ENCODE results near the gene SLC46A1.

Gene SLC46A1

DNA sequence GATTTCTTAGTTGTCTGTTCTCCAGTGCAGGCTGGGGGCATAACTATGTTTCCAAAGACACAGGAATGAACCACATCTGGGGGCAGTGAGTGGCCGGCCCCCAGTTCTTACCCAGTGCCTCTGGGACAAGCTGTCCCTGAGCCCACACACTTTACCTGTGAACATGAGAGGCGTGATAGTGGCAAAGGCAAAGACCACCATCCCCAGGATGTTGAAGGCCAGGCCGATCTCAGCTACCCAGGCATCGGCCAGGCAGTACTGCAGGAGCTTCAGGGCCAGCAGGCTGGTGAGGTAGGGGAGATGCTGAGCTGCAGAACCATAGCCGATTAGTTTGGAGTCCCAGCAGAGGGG lies 1.6 kb downstream of the SLC46A1 start:
- Histone ChIP-seq H3K36me3 (ENCODE audit: control insufficient read depth, insufficient read depth, low read length) (no peaks in the 10 kb centered on the region; the same call in 1 of the 2 replicates), H3K4me3 (ENCODE audit: low read length) (no peak overlapping the region), H3K27ac (ENCODE audit: low read length) (no peak overlapping the region), H3K27me3 (ENCODE audit: control insufficient read depth, insufficient read depth, low read length) (no peaks in the 10 kb centered on the region; the same call in 1 of the 2 replicates), H3K9me3 (ENCODE audit: control insufficient read depth, insufficient read depth, low read length) (no peaks in the 10 kb centered on the region), H3K4me1 (ENCODE audit: control insufficient read depth, insufficient read depth, low read length) (peaks cover 27% of the 10 kb centered on the region)
- WGBS (ENCODE audit: insufficient coverage, insufficient read length) = no CpG with 5 or more reads among the region's 5 CpGs
- DNase-seq (ENCODE audit: low read depth, low spot score) = no peak

DNA sequence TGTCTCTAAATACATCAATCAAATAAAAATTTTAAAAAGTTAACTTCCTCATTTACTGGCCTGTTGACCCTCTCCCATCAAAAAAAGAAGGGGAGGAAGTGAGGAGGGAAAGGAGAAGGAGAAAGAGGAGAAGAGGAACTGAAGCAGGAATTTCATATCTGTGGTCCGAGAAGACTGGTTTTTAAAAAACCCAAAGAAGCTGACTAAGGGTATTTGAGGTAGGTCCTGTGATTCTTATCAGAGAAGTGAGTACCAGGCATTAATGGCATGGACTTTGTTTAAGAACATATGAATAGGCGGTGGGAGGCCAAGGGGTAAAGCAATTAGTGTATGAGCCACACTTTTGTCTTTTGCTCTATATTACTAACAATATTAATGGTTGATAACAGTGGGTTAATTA lies 2.0 kb downstream of the SLC46A1 start:
- DNase-seq (ENCODE audit: low read depth, low spot score) = no peak
- no peaks in the 10 kb centered on the region; the same call in 1 of the 2 replicates for H3K27me3 ChIP-seq (ENCODE audit: control insufficient read depth, insufficient read depth, low read length)
- H3K4me3 ChIP-seq (ENCODE audit: low read length) = no peak overlapping the region
- H3K4me1 ChIP-seq (ENCODE audit: control insufficient read depth, insufficient read depth, low read length) = peaks cover 27% of the 10 kb centered on the region
- WGBS (ENCODE audit: insufficient coverage, insufficient read length) = no CpG with 5 or more reads among the region's 2 CpGs
- H3K9me3 ChIP-seq (ENCODE audit: control insufficient read depth, insufficient read depth, low read length) = no peaks in the 10 kb centered on the region
- no peak overlapping the region for H3K27ac ChIP-seq (ENCODE audit: low read length)
- no peaks in the 10 kb centered on the region; the same call in 1 of the 2 replicates for H3K36me3 ChIP-seq (ENCODE audit: control insufficient read depth, insufficient read depth, low read length)

DNA sequence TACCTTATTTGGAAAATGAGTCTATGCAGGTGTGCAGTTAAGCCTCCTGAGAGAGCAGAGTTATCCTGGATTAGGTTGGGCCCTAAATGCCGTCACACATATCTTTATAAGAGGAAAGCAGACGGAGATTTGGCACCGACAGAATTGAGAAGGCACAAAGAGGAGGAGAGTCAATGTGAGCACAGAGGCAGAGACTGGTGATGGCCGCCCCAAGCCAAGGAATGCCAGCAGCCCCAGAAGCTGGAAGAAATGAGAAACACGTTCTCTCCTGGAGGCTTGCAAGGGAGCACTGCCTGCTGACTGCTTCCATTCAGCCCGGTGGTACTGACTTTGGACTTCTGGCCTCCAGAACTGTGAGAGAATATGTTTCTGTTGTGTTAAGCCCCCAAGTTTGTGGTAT lies 3.2 kb downstream of the SLC46A1 start:
- Histone ChIP-seq H3K9me3 (ENCODE audit: control insufficient read depth, insufficient read depth, low read length) (no peaks in the 10 kb centered on the region), H3K4me1 (ENCODE audit: control insufficient read depth, insufficient read depth, low read length) (peaks cover 23% of the 10 kb centered on the region), H3K27me3 (ENCODE audit: control insufficient read depth, insufficient read depth, low read length) (no peaks in the 10 kb centered on the region; the same call in 1 of the 2 replicates), H3K4me3 (ENCODE audit: low read length) (no peak overlapping the region), H3K27ac (ENCODE audit: low read length) (no peak overlapping the region), H3K36me3 (ENCODE audit: control insufficient read depth, insufficient read depth, low read length) (no peaks in the 10 kb centered on the region; the same call in 1 of the 2 replicates)
- no peak for DNase-seq (ENCODE audit: low read depth, low spot score)
- WGBS (ENCODE audit: insufficient coverage, insufficient read length) = no CpG with 5 or more reads among the region's 6 CpGs

DNA sequence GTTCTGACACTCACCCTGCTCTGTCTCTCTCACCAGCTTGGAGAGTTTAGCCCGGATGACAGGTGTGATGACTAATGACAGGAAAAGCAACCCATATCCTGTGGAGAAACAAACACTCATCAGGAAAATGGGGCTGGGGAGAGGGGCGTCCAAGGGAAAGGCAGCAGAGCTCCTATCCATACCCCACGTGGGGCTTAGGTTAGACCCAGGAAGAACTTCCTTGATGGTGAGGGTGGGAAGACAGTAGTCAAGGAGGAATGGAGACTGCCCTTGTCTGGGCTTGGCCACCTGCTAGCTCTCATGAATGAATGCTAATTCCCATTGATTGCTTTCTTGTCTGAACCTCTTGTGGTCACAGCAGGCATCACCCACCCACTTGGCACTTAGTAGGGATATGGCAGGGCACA lies 3.8 kb downstream of the SLC46A1 start:
- DNase-seq (ENCODE audit: low read depth, low spot score) = no peak
- H3K27me3 ChIP-seq (ENCODE audit: control insufficient read depth, insufficient read depth, low read length) = no peaks in the 10 kb centered on the region; the same call in 1 of the 2 replicates
- H3K27ac ChIP-seq (ENCODE audit: low read length) = no peak overlapping the region
- peaks cover 20% of the 10 kb centered on the region for H3K4me1 ChIP-seq (ENCODE audit: control insufficient read depth, insufficient read depth, low read length)
- no peak overlapping the region for H3K4me3 ChIP-seq (ENCODE audit: low read length)
- no peaks in the 10 kb centered on the region for H3K9me3 ChIP-seq (ENCODE audit: control insufficient read depth, insufficient read depth, low read length)
- H3K36me3 ChIP-seq (ENCODE audit: control insufficient read depth, insufficient read depth, low read length) = no peaks in the 10 kb centered on the region; the same call in 1 of the 2 replicates
- WGBS (ENCODE audit: insufficient coverage, insufficient read length) = no CpG with 5 or more reads among the region's 3 CpGs

DNA sequence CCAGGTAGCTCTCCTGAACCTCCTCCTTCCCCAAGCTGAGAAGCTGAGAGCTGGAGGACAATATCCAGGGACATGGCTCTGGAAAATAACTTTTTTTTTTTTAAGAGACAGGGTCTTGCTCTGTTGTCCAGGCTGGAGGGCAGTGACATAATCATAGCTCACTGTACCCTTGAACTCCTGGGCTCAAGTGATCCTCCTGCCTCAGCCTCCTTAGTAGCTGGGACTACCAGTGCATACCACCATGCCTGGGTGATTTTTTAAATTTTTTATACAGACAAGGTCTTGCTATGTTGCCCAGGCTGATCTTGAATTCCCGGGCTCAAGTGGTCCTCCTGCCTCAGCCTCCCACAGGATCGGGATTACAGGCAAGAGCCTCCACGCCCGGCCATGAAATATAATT lies 6.2 kb downstream of the SLC46A1 start:
- no peaks in the 10 kb centered on the region; the same call in 1 of the 2 replicates for H3K27me3 ChIP-seq (ENCODE audit: control insufficient read depth, insufficient read depth, low read length)
- no peak overlapping the region for H3K27ac ChIP-seq (ENCODE audit: low read length)
- no peaks in the 10 kb centered on the region for H3K9me3 ChIP-seq (ENCODE audit: control insufficient read depth, insufficient read depth, low read length)
- WGBS (ENCODE audit: insufficient coverage, insufficient read length) = no CpG with 5 or more reads among the region's 4 CpGs
- no peak overlapping the region for H3K4me3 ChIP-seq (ENCODE audit: low read length)
- H3K36me3 ChIP-seq (ENCODE audit: control insufficient read depth, insufficient read depth, low read length) = no peaks in the 10 kb centered on the region
- peaks cover 14% of the 10 kb centered on the region for H3K4me1 ChIP-seq (ENCODE audit: control insufficient read depth, insufficient read depth, low read length)
- DNase-seq (ENCODE audit: low read depth, low spot score) = no peak

DNA sequence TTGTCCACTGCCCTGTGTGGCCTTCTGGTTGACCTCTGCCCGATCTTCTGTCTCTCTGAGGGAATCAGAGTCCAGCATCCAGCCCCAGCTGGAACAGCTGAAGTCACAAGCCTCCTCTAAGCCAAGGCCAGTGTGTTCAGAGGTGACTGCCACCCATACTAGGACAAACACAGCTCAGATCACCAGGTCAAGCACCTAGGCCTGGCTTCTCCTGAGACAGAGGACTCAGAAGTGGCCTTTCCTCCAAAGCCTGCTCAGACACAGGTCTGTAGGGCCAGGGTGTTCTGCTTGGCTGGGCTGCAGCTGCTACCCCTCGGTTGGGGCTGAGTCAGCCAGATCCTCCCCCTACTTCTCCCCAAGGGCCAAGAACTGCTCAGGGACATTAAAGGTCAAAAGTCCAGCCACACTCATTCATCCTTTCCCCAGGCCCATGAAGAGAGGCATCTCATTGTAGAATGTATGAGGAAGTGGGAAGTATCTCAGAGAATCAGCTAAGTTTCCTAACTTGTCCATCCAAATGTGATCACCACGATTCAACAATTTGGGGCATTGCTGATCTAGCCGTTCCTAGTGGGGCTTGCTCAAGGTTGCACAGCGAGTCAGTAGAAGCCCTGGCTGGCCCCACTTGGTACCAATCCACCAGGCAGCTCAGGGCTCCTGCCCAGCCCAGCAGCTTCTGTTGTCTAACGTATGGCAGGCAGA lies 7.6 kb downstream of the SLC46A1 start:
- Histone ChIP-seq H3K9me3 (ENCODE audit: control insufficient read depth, insufficient read depth, low read length) (no peaks in the 10 kb centered on the region), H3K4me1 (ENCODE audit: control insufficient read depth, insufficient read depth, low read length) (peaks cover 14% of the 10 kb centered on the region), H3K4me3 (ENCODE audit: low read length) (no peak overlapping the region), H3K27ac (ENCODE audit: low read length) (no peak overlapping the region), H3K36me3 (ENCODE audit: control insufficient read depth, insufficient read depth, low read length) (no peaks in the 10 kb centered on the region), H3K27me3 (ENCODE audit: control insufficient read depth, insufficient read depth, low read length) (no peaks in the 10 kb centered on the region; the same call in 1 of the 2 replicates)
- WGBS (ENCODE audit: insufficient coverage, insufficient read length) = no CpG with 5 or more reads among the region's 6 CpGs
- no peak for DNase-seq (ENCODE audit: low read depth, low spot score)

DNA sequence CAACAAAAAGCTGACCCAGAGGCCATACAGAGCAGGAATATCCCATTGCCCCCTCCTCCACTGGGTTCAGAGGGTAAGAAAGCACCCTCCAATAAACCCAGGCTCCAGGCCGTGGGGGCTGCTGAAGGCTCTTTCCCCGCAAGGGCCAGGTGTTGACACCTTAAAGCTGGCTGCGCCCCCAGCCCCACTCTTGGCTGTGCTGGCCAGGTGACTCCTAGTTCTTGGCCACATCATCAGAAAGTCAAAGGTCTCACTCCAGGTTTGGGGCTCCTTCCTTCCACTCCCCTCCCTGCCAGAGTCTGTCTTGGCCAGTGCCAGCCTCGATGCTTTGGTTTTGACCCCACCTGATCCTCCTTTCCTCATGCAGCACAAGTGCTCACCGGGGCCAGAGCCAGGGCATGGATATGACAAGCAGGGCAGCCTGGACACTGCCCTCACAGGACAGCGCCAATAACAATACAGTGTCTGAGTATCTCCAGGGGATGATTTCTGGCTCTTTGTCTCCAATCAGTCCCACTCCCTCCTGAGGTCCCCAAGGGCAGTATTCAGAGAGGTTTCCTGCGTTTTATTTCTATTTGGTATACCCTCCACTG lies 8.2 kb downstream of the SLC46A1 start:
- no CpG with 5 or more reads among the region's 7 CpGs for WGBS (ENCODE audit: insufficient coverage, insufficient read length)
- H3K27ac ChIP-seq (ENCODE audit: low read length) = no peak overlapping the region
- H3K27me3 ChIP-seq (ENCODE audit: control insufficient read depth, insufficient read depth, low read length) = no peaks in the 10 kb centered on the region
- H3K4me1 ChIP-seq (ENCODE audit: control insufficient read depth, insufficient read depth, low read length) = peaks cover 8% of the 10 kb centered on the region; the same call in 1 of the 2 replicates
- DNase-seq (ENCODE audit: low read depth, low spot score) = no peak
- no peaks in the 10 kb centered on the region for H3K9me3 ChIP-seq (ENCODE audit: control insufficient read depth, insufficient read depth, low read length)
- H3K36me3 ChIP-seq (ENCODE audit: control insufficient read depth, insufficient read depth, low read length) = no peaks in the 10 kb centered on the region
- H3K4me3 ChIP-seq (ENCODE audit: low read length) = no peak overlapping the region

DNA sequence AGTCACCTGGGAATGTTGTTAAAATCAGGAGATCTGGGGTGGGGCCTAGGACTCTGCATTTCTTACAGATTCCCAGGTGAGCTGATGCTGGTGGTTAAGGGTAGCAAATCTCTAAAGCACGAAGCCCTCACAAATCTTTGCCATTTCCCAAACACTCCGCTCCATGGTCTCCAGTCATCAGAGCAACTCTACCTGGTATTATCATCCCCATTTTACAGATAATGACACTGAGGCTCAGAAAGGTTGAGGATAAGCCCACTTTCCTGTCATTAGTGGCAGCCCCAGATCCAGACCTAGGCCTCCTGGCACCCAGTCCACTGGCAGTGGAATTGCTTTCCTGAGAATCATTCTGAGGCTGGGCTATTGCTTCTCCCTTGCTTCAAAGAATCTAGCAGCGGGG lies 8.7 kb downstream of the SLC46A1 start:
- H3K9me3 ChIP-seq (ENCODE audit: control insufficient read depth, insufficient read depth, low read length) = no peaks in the 10 kb centered on the region
- no CpG with 5 or more reads among the region's 3 CpGs for WGBS (ENCODE audit: insufficient coverage, insufficient read length)
- no peak for DNase-seq (ENCODE audit: low read depth, low spot score)
- H3K4me3 ChIP-seq (ENCODE audit: low read length) = no peak overlapping the region
- H3K4me1 ChIP-seq (ENCODE audit: control insufficient read depth, insufficient read depth, low read length) = peaks cover 3% of the 10 kb centered on the region; the same call in 1 of the 2 replicates
- no peaks in the 10 kb centered on the region for H3K36me3 ChIP-seq (ENCODE audit: control insufficient read depth, insufficient read depth, low read length)
- H3K27me3 ChIP-seq (ENCODE audit: control insufficient read depth, insufficient read depth, low read length) = no peaks in the 10 kb centered on the region
- H3K27ac ChIP-seq (ENCODE audit: low read length) = no peak overlapping the region

DNA sequence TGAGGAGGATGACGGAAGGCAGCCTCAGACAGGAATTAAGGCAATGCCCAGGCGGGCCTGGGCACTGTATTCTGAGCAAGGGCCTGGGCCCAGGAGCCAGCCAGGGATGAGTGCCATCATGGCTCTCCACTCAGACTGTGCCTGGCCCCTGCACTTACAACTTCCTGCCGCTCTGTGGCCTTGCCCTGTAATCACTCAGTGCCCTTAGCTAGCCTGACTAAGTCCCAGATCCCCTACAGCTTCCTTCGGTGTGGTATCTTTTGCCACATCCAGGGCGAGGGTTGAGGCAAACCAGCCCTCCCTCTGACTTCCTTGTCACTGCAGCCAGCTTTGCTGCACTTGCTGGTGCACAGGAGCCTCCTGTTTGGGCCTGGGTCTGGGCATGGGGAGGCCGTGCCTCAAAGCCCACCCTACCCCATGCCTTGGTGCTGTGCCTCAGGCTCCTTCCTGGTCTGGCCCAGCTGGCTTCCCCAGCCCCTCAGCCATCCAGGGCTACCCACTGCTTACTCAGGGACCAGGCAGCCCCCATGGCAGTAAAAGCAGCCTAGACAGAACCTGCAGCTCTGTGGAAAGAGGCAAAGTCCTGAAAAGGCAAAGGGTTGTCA lies 9.3 kb downstream of the SLC46A1 start:
- WGBS (ENCODE audit: insufficient coverage, insufficient read length) = no CpG with 5 or more reads among the region's 6 CpGs
- Histone ChIP-seq H3K27ac (ENCODE audit: low read length) (no peak overlapping the region), H3K27me3 (ENCODE audit: control insufficient read depth, insufficient read depth, low read length) (no peaks in the 10 kb centered on the region), H3K36me3 (ENCODE audit: control insufficient read depth, insufficient read depth, low read length) (no peaks in the 10 kb centered on the region), H3K4me3 (ENCODE audit: low read length) (no peak overlapping the region), H3K4me1 (ENCODE audit: control insufficient read depth, insufficient read depth, low read length) (no peaks in the 10 kb centered on the region), H3K9me3 (ENCODE audit: control insufficient read depth, insufficient read depth, low read length) (no peaks in the 10 kb centered on the region)
- no peak for DNase-seq (ENCODE audit: low read depth, low spot score)

DNA sequence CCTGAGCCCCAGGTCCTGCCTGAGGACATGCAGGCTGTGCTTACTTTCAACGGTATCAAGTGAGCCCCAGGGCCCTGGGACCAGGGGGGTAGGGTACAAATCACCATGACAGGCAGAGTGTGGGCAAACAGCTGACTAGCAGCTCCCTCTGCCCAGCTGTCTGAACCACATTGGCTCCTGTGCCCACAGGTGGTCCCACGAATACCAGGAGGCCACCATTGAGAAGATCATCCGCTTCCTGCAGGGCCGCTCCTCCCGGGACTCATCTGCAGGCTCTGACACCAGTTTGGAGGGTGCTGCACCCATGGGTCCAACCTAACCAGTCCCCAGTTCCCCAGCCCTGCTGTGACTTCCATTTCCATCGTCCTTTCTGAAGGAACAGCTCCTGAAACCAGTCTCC lies 10.0 kb downstream of the SLC46A1 start:
- Histone ChIP-seq H3K4me3 (ENCODE audit: low read length) (no peak overlapping the region), H3K27me3 (ENCODE audit: control insufficient read depth, insufficient read depth, low read length) (no peaks in the 10 kb centered on the region), H3K27ac (ENCODE audit: low read length) (no peak overlapping the region), H3K4me1 (ENCODE audit: control insufficient read depth, insufficient read depth, low read length) (no peaks in the 10 kb centered on the region), H3K9me3 (ENCODE audit: control insufficient read depth, insufficient read depth, low read length) (no peaks in the 10 kb centered on the region), H3K36me3 (ENCODE audit: control insufficient read depth, insufficient read depth, low read length) (no peaks in the 10 kb centered on the region)
- no CpG with 5 or more reads among the region's 6 CpGs for WGBS (ENCODE audit: insufficient coverage, insufficient read length)
- DNase-seq (ENCODE audit: low read depth, low spot score) = no peak
